Measurements from ENCODE around the gene HOMER2. TPM values are rescaled to one million over a fixed set of nuclear protein-coding genes. Genes with fewer than 3 reads are reported as not detected.
A peak's percentile ranks its signal among the peaks of the same experiment; 100 is the strongest.

The HOMER2 gene
- total RNA-seq, 1 experiment from 2014 or later, result 14.2 TPM

DNA sequence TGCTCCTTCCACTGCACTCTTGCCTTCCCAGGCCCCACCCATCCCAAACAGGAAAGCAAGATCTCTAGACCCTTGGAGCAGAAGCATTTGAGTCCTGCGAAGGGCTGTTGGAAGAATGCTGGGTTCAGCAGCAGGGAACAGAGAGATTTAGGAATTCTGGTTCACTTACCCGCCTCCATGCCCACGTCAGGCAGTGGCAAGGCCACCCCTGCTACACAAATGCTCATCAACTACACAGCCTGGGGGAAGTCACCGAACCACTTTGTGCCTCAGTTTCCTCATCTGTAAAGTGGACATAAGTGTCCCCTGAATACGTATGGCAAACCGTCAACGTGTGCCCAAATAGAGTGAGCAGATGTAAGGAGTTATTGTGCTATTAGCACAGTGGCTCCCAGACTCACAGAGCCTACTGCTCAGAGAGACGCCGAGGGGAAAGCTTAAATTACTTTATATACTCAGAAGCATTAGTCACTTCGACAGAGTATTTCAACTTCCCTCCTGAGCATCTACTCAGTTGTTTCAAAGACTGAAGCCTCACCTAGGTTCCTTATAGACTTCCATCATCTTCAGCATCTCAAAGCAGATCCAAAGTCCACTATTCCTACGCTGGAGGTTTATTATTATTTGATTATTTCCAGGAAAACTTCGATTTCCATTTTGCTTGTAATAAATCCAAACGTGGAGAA, 905 bp downstream of the HOMER2 start:
- Histone ChIP-seq H2BK12ac (ENCODE audit: insufficient read length, low read depth, low read length) (no peak overlapping the region), H2AK5ac (ENCODE audit: insufficient read length, low read length) (no peak overlapping the region), H2AFZ (ENCODE audit: low read length) (no peak overlapping the region), H2BK15ac (ENCODE audit: low read depth, low read length) (no peak overlapping the region), H3K27ac (ENCODE audit: insufficient read length, low read depth, low read length) (no peak overlapping the region), H2BK20ac (ENCODE audit: low read depth, low read length, poor library complexity, severe bottlenecking) (no peak overlapping the region), H3K9ac (ENCODE audit: extremely low read depth, insufficient read length, low read length) (no peak overlapping the region), H3K4ac (ENCODE audit: low read depth, low read length) (no peak overlapping the region), H3K18ac (ENCODE audit: insufficient read length, low read depth, low read length) (no peak overlapping the region), H3K79me2 (ENCODE audit: insufficient read depth, low read length) (no peaks in the 10 kb centered on the region), H4K5ac (ENCODE audit: insufficient read length, low read depth, low read length) (no peak overlapping the region), H3K79me1 (ENCODE audit: insufficient read depth, low read depth, low read length, poor library complexity, severe bottlenecking) (no peaks in the 10 kb centered on the region), H3K9me3 (ENCODE audit: control insufficient read depth, low read depth, low read length) (no peaks in the 10 kb centered on the region), H3K4me1 (ENCODE audit: insufficient read depth, low read length) (no peaks in the 10 kb centered on the region), H2BK5ac (ENCODE audit: insufficient read length, low read length) (no peak overlapping the region), H3K56ac (ENCODE audit: insufficient read length, low read depth, low read length) (no peak overlapping the region), H4K91ac (ENCODE audit: insufficient read length, low read depth, low read length) (no peak overlapping the region), H3T11ph (ENCODE audit: low read length) (no peak overlapping the region), H4K8ac (replicated peaks; ENCODE audit: insufficient read length, low read depth, low read length) (no peak overlapping the region), H2BK120ac (ENCODE audit: low read depth, low read length, poor library complexity, severe bottlenecking) (no peak overlapping the region), H3K27me3 (ENCODE audit: insufficient read depth, low read length) (peaks cover 2% of the 10 kb centered on the region; the same call in 1 of the 2 replicates), H3K23ac (ENCODE audit: insufficient read length, low read depth, low read length) (no peak overlapping the region), H3K4me2 (ENCODE audit: insufficient read depth, insufficient read length, low read length) (peak overlapping the region; percentile 42), H3K23me2 (ENCODE audit: insufficient read length, low read depth, low read length, poor library complexity, severe bottlenecking) (peaks cover 8% of the 10 kb centered on the region), H3K14ac (ENCODE audit: insufficient read depth, low read length) (no peak overlapping the region), H4K20me1 (ENCODE audit: control insufficient read depth, insufficient read depth, insufficient read length) (no peaks in the 10 kb centered on the region)
- Mint-ChIP-seq H3K9me3 (no peaks in the 10 kb centered on the region), H3K4me1 (peaks cover 5 to 8% of the 10 kb centered on the region in 2 experiments; a peak in 3 of 4 replicates), H3K36me3 (ENCODE audit: insufficient read depth in 1 of 3, low read depth in 3 of 3) (no peaks in the 10 kb centered on the region), H3K27ac (no peak overlapping the region), H3K4me3 (no peak overlapping the region; a peak in 2 of 5 replicates), H3K27me3 (ENCODE audit: low read depth) (peaks cover 14% of the 10 kb centered on the region)
- TF ChIP-seq, protein P1, sequence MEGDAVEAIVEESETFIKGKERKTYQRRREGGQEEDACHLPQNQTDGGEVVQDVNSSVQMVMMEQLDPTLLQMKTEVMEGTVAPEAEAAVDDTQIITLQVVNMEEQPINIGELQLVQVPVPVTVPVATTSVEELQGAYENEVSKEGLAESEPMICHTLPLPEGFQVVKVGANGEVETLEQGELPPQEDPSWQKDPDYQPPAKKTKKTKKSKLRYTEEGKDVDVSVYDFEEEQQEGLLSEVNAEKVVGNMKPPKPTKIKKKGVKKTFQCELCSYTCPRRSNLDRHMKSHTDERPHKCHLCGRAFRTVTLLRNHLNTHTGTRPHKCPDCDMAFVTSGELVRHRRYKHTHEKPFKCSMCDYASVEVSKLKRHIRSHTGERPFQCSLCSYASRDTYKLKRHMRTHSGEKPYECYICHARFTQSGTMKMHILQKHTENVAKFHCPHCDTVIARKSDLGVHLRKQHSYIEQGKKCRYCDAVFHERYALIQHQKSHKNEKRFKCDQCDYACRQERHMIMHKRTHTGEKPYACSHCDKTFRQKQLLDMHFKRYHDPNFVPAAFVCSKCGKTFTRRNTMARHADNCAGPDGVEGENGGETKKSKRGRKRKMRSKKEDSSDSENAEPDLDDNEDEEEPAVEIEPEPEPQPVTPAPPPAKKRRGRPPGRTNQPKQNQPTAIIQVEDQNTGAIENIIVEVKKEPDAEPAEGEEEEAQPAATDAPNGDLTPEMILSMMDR (conservative IDR thresholded peaks at IDR 0.05), result no peak
- no peak for DNase-seq
- WGBS (ENCODE audit: extremely low coverage, insufficient read length, low lambda C conversion rate), result no CpG with 5 or more reads among the region's 13 CpGs

Measured in H9 (cell line).